Measurements from ENCODE around the gene HSPBAP1.
"Not testable (repeated sequence)": the region's sequence is repeated elsewhere in the genome, so short reads cannot be mapped to it uniquely, and the experiment has no call there.

The HSPBAP1 gene

GRCh38 chr3:122782804-122783203, 10.8 kb downstream of the HSPBAP1 start:
- no peak for DNase-seq

GRCh38 chr3:122777563-122777962, 16.1 kb downstream of the HSPBAP1 start:
- DNase-seq: no peak

- no peak for DNase-seq
Observed at GRCh38 chr3:122776675-122777468, 16.8 kb downstream of the HSPBAP1 start.

GRCh38 chr3:122774564-122774963, 19.1 kb downstream of the HSPBAP1 start:
- no peak for DNase-seq

GRCh38 chr3:122773944-122774509, 19.6 kb downstream of the HSPBAP1 start:
- DNase-seq: no peak

- DNase-seq: no peak
Observed at GRCh38 chr3:122772827-122773226, 20.8 kb downstream of the HSPBAP1 start.

- DNase-seq: no peak
Observed at GRCh38 chr3:122770521-122771202, 23.0 kb downstream of the HSPBAP1 start.

- DNase-seq: no peak
Observed at GRCh38 chr3:122767540-122768372, 25.9 kb downstream of the HSPBAP1 start.

- DNase-seq: no peak
Observed at GRCh38 chr3:122766430-122766829, 27.2 kb downstream of the HSPBAP1 start.

GRCh38 chr3:122760453-122761271, 33.0 kb downstream of the HSPBAP1 start:
- no peak for DNase-seq

- no peak for DNase-seq
Observed at GRCh38 chr3:122758877-122759560, 34.6 kb downstream of the HSPBAP1 start.

GRCh38 chr3:122755491-122755890, 38.1 kb downstream of the HSPBAP1 start:
- DNase-seq: no peak

GRCh38 chr3:122754929-122755328, 38.7 kb downstream of the HSPBAP1 start:
- DNase-seq: no peak

- DNase-seq: no peak
Observed at GRCh38 chr3:122748347-122748746, 45.3 kb downstream of the HSPBAP1 start.

- not testable (repeated sequence) for DNase-seq
Observed at GRCh38 chr3:122747295-122747694, 46.3 kb downstream of the HSPBAP1 start.

GRCh38 chr3:122745369-122746021, 48.1 kb downstream of the HSPBAP1 start:
- DNase-seq: no peak

- no peak for DNase-seq
Observed at GRCh38 chr3:122743581-122744120, 50.0 kb downstream of the HSPBAP1 start.

- no peak for DNase-seq
Observed at GRCh38 chr3:122742234-122742633, 51.4 kb downstream of the HSPBAP1 start.

- DNase-seq: no peak
Observed at GRCh38 chr3:122739172-122739571, 54.5 kb downstream of the HSPBAP1 start.

GRCh38 chr3:122732682-122733525, 60.7 kb downstream of the HSPBAP1 start:
- DNase-seq: not testable (repeated sequence)
